ENCODE measurements around the gene CALY.
A peak's percentile ranks its signal among the peaks of the same experiment; 100 is the strongest.

Gene CALY

DNA sequence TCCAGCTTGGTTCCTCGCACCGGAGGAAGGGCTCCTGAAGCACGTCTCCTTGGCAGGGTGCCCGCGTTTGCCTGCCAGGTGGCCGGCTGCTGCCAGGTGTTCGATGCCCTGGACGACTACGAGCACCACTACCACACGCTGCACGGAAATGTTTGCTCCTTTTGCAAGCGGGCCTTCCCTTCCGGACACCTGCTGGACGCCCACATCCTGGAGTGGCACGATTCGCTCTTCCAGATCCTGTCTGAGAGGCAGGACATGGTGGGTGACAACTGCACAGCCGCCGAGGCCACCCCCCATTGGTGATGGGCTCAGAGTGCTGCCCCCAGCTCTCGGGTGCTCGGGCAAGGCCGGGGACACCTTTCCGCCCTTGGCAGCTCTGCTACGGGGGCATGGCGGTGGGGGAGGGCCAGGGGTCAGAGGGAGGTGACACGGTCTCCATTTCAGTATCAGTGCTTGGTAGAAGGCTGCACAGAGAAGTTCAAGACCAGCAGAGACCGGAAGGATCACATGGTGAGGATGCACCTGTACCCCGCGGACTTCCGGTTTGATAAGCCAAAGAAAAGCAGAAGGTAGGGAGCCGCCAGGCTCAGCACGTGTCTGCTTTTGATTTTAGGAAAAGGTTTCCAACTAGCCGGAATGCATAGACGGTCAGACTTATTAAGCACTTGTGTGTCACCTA lies 26.8 kb downstream of the CALY start:
- DNase-seq: peak; percentile 66

GRCh38 chr10:133309100-133309719 lies 27.5 kb downstream of the CALY start:
- DNase-seq: peak; percentile 66

- DNase-seq: peak; percentile 52
These were observed 28.1 kb downstream of the CALY start, which contains the start of the genes TUBGCP2 and ZNF511 for GRCh38 chr10:133308421-133309099. TUBGCP2 (minus strand) TSS chr10:133308872; CDS start chr10:133302941, 5,931 bp downstream. ZNF511 (plus strand) TSS chr10:133308914; CDS start chr10:133308944, 30 bp downstream.

DNA sequence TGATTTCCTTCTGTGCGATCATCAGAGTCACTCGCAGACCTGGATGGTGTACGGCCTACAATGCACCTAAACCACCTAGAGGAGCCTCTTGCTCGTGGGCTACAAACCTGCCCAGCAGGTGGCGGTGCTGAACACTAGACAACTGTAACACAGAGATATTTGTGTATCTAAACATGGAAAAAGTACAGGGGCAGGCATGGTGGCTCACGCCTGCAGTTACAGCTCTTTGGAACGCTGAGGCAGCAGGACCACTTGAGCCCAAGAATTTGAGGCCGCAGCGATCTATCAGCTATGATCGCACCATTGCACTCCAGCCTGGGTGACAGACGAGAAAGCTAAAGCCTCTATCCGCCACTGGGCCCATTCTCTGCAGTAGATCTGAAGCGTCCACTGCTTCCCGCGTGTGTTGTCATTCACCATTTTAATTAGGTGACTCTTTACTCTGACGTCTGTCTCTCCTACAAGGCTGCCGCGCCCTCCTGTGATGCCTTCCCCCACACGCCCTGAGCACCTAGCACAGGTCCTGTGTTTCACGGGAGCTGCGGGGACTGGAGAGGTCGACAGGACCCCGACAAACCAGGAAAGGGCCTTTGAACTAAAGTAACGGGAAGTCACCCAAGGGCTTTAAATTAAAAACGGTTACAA lies 28.8 kb downstream of the CALY start:
- peak; percentile 52 for DNase-seq

GRCh38 chr10:133306941-133307379 lies 29.7 kb downstream of the CALY start:
- no peak for DNase-seq

DNA sequence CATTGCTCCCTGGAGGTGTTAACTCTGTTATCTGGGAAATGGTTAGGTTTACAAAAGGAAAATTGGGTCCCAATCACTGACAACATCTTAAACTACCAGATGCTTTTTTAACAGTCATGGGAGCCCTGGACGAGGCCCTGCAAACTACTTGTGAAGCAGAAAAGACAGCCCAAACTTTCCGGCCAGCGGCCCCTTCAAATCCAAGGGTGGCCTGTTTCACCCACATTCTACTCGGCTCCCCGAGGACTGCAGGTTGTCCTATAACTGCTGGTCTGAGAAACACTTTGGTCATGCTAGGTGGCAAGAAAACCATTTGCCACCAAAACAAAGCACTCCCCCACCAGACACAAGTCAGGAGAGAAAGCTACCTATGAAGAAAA lies 30.6 kb downstream of the CALY start:
- no peak for DNase-seq

DNA sequence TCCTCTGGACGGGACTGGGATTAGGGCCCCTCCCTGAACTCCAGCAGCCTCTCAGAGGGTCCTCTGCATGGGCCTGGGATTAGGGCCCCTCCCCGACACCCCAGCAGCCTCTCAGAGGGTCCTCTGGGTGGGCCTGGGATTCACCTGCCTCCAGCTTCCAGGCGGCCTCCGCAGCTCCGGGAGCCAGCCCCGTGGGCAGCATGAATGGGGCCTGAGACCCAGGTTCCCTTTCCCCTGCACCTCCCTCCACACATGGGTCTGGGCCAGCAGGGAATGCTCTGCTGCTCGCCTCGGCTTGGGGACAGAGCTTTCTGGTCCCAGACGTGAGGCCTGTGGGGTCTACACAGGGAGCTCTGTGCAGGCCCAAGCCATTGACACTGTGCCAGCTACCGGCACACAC lies 33.5 kb downstream of the CALY start:
- DNase-seq: no peak

GRCh38 chr10:133302230-133302629 lies 34.5 kb downstream of the CALY start:
- no peak for DNase-seq

- no peak for DNase-seq
These were observed 37.0 kb downstream of the CALY start for GRCh38 chr10:133299738-133300137.

DNA sequence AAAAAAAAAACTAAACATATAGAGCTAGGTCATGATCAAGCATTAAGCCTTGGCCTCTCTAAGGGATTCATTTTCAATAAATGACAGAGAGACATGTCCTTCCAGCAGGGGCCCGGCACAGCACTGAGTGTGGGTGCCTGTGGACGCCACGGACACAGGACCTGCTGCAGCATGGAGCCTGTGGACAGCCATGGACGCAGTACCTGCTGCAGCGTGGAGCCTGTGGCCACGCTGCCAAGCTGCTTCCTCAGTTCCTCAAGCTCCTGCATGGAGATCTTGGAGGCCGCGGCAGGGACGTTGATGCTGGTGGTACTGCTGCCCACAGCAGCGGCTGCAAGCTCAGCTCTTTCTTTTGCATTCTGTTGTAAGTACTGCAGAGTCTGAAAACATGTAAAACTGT lies 37.5 kb downstream of the CALY start:
- DNase-seq: no peak

DNA sequence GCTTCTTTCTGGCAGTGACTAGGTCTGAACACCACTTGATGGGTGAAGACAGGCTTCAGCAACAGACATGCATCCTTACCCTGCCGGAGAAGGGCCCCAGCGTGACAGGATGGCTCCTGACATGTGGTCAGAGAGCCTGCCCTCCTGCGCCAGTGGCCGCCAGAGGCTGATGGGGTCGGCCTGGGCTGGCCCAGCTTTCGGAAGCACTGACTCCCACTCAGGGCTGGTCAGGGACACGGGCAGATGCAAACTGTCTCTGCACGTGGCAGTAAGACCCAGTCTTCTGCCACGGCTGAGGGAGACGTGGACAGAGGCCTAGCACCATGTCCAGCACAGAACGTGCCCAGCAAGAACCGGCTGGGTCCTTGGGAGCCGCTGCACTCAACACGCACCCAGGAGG lies 38.2 kb downstream of the CALY start:
- DNase-seq: no peak

- no peak for DNase-seq
These were observed 39.2 kb downstream of the CALY start for GRCh38 chr10:133297504-133297903.

DNA sequence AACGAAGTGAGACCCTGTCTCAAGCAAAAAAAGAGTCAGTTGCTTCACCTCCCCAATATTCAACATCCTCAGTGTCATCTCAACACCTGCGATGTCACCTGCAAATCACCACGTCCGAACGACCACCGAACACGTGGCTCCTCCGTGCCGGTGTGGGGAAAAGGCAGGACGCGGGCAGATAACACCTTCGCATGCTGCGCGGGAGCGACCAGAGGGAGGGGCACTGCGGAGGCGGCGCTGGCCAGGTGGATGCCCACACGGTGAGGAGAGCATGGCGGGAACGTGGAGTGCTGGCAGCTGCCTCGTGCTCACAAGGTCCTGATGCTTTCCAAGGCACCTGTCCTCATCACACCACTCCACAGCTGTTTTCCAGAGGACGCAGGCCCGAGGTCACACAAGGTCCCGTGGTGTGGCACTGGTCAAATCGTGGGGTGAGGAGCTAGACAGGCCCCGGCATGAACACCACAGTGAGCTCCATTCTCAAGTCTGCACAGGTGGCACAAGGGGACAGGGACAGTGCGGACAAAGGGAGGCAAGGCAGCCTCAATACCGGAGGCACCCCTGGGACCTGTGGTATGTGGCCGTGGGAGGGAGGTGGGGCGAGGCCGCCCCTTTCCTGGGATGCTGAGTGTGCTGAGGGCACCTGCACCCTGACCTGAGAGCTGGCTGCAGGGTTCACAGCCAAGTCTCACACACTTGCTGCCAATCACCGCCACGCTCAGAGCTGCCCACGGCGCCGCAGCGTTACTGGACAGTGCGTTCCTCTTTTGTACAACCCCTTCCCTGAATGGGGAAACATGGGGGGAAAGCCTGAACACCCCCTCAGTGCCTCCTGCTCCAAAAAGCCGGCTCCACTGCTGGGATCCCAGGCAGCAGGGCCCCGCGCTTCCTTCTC lies 41.0 kb downstream of the CALY start:
- DNase-seq: no peak

- no peak for DNase-seq
These were observed 42.5 kb downstream of the CALY start for GRCh38 chr10:133294189-133294588.

DNA sequence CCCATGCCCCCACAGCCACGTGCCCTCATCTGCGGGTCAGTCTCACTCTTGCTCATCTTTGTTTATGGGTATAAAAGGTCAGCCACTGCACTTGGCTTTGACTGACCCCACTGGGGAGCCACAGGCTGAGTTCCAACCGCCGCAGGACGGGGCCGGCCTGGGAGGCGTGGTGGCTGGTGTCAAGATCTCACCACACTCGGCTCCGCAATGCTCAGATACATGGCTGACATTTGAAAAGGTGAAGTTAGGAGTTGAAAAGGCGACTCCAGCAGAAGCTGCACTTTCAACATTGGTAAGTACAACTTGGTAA lies 42.9 kb downstream of the CALY start:
- no peak for DNase-seq

GRCh38 chr10:133292919-133293809 lies 43.5 kb downstream of the CALY start:
- no peak for DNase-seq

- no peak for DNase-seq
These were observed 46.9 kb downstream of the CALY start for GRCh38 chr10:133289761-133290160.

GRCh38 chr10:133287832-133288500 lies 48.7 kb downstream of the CALY start:
- no peak for DNase-seq

DNA sequence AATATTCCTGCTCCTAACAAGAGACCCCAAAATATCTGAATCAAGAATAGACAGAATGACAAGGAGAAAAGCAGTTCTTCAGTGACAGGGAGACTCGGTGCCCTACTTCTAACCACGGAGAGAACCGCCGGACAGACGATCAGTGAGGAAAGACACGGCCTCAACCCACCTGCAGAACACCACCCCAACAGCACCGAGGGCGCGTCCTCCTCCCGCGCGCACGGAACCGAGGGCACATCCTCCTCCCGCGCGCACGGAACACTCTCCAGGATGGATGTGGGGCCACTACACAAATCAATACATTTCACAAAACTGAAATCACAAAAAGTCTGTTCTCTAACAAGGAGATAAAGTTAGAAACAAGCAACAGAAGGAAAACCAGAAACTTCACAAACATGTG lies 50.3 kb downstream of the CALY start:
- DNase-seq: no peak

- DNase-seq: no peak
These were observed 51.5 kb downstream of the CALY start for GRCh38 chr10:133285217-133285616.

GRCh38 chr10:133283931-133284330 lies 52.8 kb downstream of the CALY start:
- DNase-seq: no peak

Measured in NCI-H1105 treated with DMSO at 0.1 percent for 48 hours (cell line).